K562 (cell line): ENCODE data around the gene SLC37A4. TPM values are rescaled to one million over a fixed set of nuclear protein-coding genes. Genes with fewer than 3 reads are reported as not detected.

Source experiments
- ADNP ChIP-seq: fragments of 200-800 bp; sonication (Bioruptor generic); IDR thresholded peaks from 2 replicates; pipeline ENCODE4 v1.6.1; 2016; ENCODE audit warnings: missing genetic modification characterization, missing compliant biosample characterization
- ARID1B ChIP-seq: fragments of 450-650 bp; IDR thresholded peaks from 2 replicates; pipeline ENCODE4 v1.6.1; 2016; ENCODE audit warnings: antibody characterized with exemption, mild to moderate bottlenecking, inconsistent platforms
- ATF1 ChIP-seq, 2 experiments: fragments of 450-650 bp in 1 of 2; IDR thresholded peaks; 2 replicates each; pipeline ENCODE4 v1.6.1; 2016; ENCODE audit warnings: missing compliant biosample characterization in 1 of 2, missing genetic modification characterization in 1 of 2
- ATF3 ChIP-seq, 2 experiments: fragments of 450-650 bp in 1 of 2; sonication (generic) in 1 of 2; formaldehyde crosslinking in 1 of 2; IDR thresholded peaks in 1 of 2; conservative IDR thresholded peaks in 1 of 2; 2 replicates each; pipeline versions ENCODE4 v1.6.1 to v1.8.1; 2016 to 2023; ENCODE audit warnings: mild to moderate bottlenecking in 2 of 2, moderate library complexity in 2 of 2, inconsistent platforms in 1 of 2, missing genetic modification reagents in 1 of 2
- CBX2 ChIP-seq: fragments of 200-600 bp; sonication (generic); IDR thresholded peaks from one replicate; pipeline ENCODE4 v1.6.1; 2012; ENCODE audit warnings: mild to moderate bottlenecking, low read length, inconsistent platforms; ENCODE audit not compliant: insufficient read depth, poor library complexity, severe bottlenecking
- CEBPB ChIP-seq: fragments of 450-650 bp; IDR thresholded peaks from 2 replicates; pipeline ENCODE4 v1.6.1; 2016; ENCODE audit warnings: missing genetic modification characterization, missing compliant biosample characterization
- CTBP1 ChIP-seq: fragments of 450-650 bp; IDR thresholded peaks from 2 replicates; pipeline ENCODE4 v1.6.1; 2016; ENCODE audit warnings: borderline replicate concordance
- EP400 ChIP-seq: fragments of 450-650 bp; IDR thresholded peaks from 2 replicates; pipeline ENCODE4 v1.6.1; 2017; ENCODE audit warnings: antibody characterized with exemption, mild to moderate bottlenecking, moderate library complexity
- FOXP1 ChIP-seq: sonication (generic); formaldehyde crosslinking; IDR thresholded peaks from 2 replicates; pipeline ENCODE4 v1.8.0; 2022; ENCODE audit warnings: mild to moderate bottlenecking, missing genetic modification reagents
- JUND ChIP-seq, 2 experiments: IDR thresholded peaks; 2 replicates in 1 of 2; 3 replicates in 1 of 2; pipeline ENCODE4 v1.6.1; 2011; ENCODE audit warnings: borderline replicate concordance in 2 of 2, low read depth in 2 of 2, low read length in 2 of 2, improper control_type of control experiment in 1 of 2, missing biosample characterization in 1 of 2, missing genetic modification characterization in 1 of 2, missing genetic modification reagents in 1 of 2
- MAFG ChIP-seq: fragments of 450-650 bp; conservative IDR thresholded peaks from 2 replicates; pipeline ENCODE4 v1.6.1; 2016; ENCODE audit warnings: missing genetic modification characterization, missing compliant biosample characterization
- NCOR1 ChIP-seq: fragments of 450-650 bp; IDR thresholded peaks from 2 replicates; pipeline ENCODE4 v1.6.1; 2016; ENCODE audit warnings: mild to moderate bottlenecking, moderate library complexity
- NFE2 ChIP-seq: IDR thresholded peaks from 2 replicates; pipeline ENCODE4 v1.6.1; 2014; ENCODE audit warnings: antibody characterized with exemption, low read depth
- NRF1 ChIP-seq, 2 experiments: fragments of 450-650 bp; IDR thresholded peaks in 1 of 2; conservative IDR thresholded peaks in 1 of 2; 2 replicates each; pipeline ENCODE4 v1.6.1; 2014; ENCODE audit warnings: mild to moderate bottlenecking in 2 of 2
- PBX2 ChIP-seq, 2 experiments: IDR thresholded peaks in 1 of 2; conservative IDR thresholded peaks in 1 of 2; 2 replicates each; pipeline ENCODE4 v1.6.1; 2016; ENCODE audit warnings: low read depth in 2 of 2, mild to moderate bottlenecking in 1 of 2, missing compliant biosample characterization in 1 of 2, missing genetic modification characterization in 1 of 2, moderate library complexity in 1 of 2
- SP1 ChIP-seq: sonication (generic); formaldehyde crosslinking; IDR thresholded peaks from 2 replicates; pipeline ENCODE4 v1.8.1; 2022; ENCODE audit warnings: mild to moderate bottlenecking, missing genetic modification reagents
- TCF3 ChIP-seq: sonication (generic); formaldehyde crosslinking; IDR thresholded peaks from 2 replicates; pipeline ENCODE4 v1.4.0; 2020; ENCODE audit warnings: mild to moderate bottlenecking, missing genetic modification reagents
- TCF7L2 ChIP-seq: fragments of 150-350 bp; IDR thresholded peaks from 2 replicates; pipeline ENCODE4 v1.6.1; 2016; ENCODE audit warnings: low read depth, mild to moderate bottlenecking, low read length, moderate library complexity
- TEAD4 ChIP-seq, 2 experiments: sonication (generic) in 1 of 2; formaldehyde crosslinking in 1 of 2; IDR thresholded peaks; 2 replicates each; pipeline versions ENCODE4 v1.6.1 to v1.8.0; 2012 to 2022; ENCODE audit warnings: borderline replicate concordance in 1 of 2, inconsistent platforms in 1 of 2, low read length in 1 of 2, mild to moderate bottlenecking in 1 of 2, missing genetic modification reagents in 1 of 2
- polyA plus RNA-seq, 8 experiments: library from polyadenylated mRNA; depleted of rRNA in 4 of 8; stranded (reverse) in 5 of 8; unstranded in 3 of 8; fragments of >200 nt; fragmentation: Nextera tagmentation in 2 of 8; fragmentation: Illumina TruSeq in 1 of 8; extraction: Ambion mirVana in 2 of 8; extraction: Trizol in 1 of 8; gene quantifications; 2 replicates each; pipeline versions ENCODE4 v1.2.1 to v1.2.3, GENCODE V29; 2011 to 2014; ENCODE audit warnings: inconsistent platforms in 1 of 8, missing spikeins in 1 of 8
- total RNA-seq, 7 experiments: library from RNA; depleted of rRNA in 6 of 7; stranded (reverse); fragments of >200 nt in 6 of 7; fragmentation: Illumina TruSeq in 2 of 7; extraction: Trizol in 2 of 7; gene quantifications; 2 replicates each; pipeline versions ENCODE4 v1.2.1 to v1.2.3, GENCODE V29; 2011 to 2021; ENCODE audit warnings: low replicate concordance in 1 of 7
- TF ChIP-seq, protein P1 (sequence below): fragments of 450-650 bp; formaldehyde crosslinking; IDR thresholded peaks from 2 replicates; pipeline ENCODE4 v1.4.0; 2020; ENCODE audit warnings: mild to moderate bottlenecking
- TF ChIP-seq, protein P2 (sequence below): IDR thresholded peaks from 2 replicates; pipeline ENCODE4 v1.6.1; 2014; ENCODE audit warnings: antibody characterized with exemption

Gene SLC37A4
- total and polyA plus RNA-seq, 9 of the 15 experiments (the other 6 are each of a cell fraction or from before 2014, with no cell fraction given), result 24.7 to 73.9 (median 40.7) TPM

DNA sequence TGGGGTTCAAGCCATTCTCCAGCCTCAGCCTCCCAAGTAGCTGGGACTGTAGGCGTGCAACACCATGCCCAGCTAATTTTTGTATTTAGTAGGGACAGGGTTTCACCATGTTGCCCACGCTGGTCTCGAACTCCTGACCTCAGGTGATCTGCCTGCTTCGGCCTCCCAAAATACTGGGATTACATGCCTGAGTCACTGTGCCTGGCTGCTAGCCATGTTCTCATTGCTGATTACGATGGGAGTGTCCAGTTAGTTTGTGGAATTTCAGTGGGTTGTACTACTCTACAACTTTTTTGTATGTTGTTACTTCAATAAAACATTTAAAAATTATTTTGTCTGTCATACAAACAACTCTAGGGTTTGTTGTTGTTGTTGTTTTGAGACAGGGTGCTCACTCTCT lies 32.1 kb upstream of the SLC37A4 start (continued):
- TF ChIP-seq FOXP1 (CRISPR knock-in tag) (no peak), EP400 (peak; percentile 40; the same call in 1 of the 2 replicates), CBX2 (no peak), CEBPB (tag) (peak; percentile 31; the same call in 1 of the 2 replicates), NFE2 (peak; percentile 98), NRF1 (conservative IDR thresholded peaks at IDR 0.05 in 1 of 2, IDR thresholded peaks at IDR 0.05 in 1 of 2) (peak in 1 of 2 experiments; percentile 20; a peak in 1 of 4 replicates), SP1 (peak; percentile 60; the same call in 1 of the 2 replicates), CTBP1 (peak; percentile 50; the same call in 1 of the 2 replicates), TEAD4 (IDR thresholded peaks at IDR 0.05; ENCODE audit: low read length) (peak; percentile 33; the same call in 1 of the 2 replicates), TEAD4 (CRISPR knock-in tag; IDR thresholded peaks at IDR 0.05; ENCODE audit: borderline replicate concordance) (no peak), NCOR1 (0 out of 2 replicates have a peak, but pooled peaks have one; percentile 20), ATF3 (IDR thresholded peaks at IDR 0.05) (peak; percentile 36; the same call in 1 of the 2 replicates), ATF3 (CRISPR knock-in tag; conservative IDR thresholded peaks at IDR 0.05) (no peak), ARID1B (peak; percentile 74), PBX2 (CRISPR knock-in tag; IDR thresholded peaks at IDR 0.05; ENCODE audit: low read depth) (no peak), PBX2 (tag; conservative IDR thresholded peaks at IDR 0.05; ENCODE audit: low read depth) (no peak), ATF1 (CRISPR knock-in tag; IDR thresholded peaks at IDR 0.05) (no peak), ATF1 (tag; IDR thresholded peaks at IDR 0.05) (0 out of 2 replicates have a peak, but pooled peaks have one; percentile 14), TCF3 (CRISPR knock-in tag) (0 out of 2 replicates have a peak, but pooled peaks have one; percentile 16), MAFG (tag) (peak; percentile 87), JUND (IDR thresholded peaks at IDR 0.05; ENCODE audit: borderline replicate concordance, low read depth, low read length) (peak; percentile 61), JUND (tag; IDR thresholded peaks at IDR 0.05; ENCODE audit: borderline replicate concordance, low read depth, low read length) (peak; percentile 55; the same call in 2 of the 3 replicates), ADNP (tag) (peak; percentile 100), TCF7L2 (no peak)
- TF ChIP-seq, protein P1, sequence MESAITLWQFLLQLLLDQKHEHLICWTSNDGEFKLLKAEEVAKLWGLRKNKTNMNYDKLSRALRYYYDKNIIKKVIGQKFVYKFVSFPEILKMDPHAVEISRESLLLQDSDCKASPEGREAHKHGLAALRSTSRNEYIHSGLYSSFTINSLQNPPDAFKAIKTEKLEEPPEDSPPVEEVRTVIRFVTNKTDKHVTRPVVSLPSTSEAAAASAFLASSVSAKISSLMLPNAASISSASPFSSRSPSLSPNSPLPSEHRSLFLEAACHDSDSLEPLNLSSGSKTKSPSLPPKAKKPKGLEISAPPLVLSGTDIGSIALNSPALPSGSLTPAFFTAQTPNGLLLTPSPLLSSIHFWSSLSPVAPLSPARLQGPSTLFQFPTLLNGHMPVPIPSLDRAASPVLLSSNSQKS, result no peak
- TF ChIP-seq, protein P2, sequence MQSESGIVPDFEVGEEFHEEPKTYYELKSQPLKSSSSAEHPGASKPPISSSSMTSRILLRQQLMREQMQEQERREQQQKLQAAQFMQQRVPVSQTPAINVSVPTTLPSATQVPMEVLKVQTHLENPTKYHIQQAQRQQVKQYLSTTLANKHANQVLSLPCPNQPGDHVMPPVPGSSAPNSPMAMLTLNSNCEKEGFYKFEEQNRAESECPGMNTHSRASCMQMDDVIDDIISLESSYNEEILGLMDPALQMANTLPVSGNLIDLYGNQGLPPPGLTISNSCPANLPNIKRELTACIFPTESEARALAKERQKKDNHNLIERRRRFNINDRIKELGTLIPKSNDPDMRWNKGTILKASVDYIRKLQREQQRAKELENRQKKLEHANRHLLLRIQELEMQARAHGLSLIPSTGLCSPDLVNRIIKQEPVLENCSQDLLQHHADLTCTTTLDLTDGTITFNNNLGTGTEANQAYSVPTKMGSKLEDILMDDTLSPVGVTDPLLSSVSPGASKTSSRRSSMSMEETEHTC, result no peak
